ENCODE results near the gene SETD3.
"Not testable (repeated sequence)": the region's sequence is repeated elsewhere in the genome, so short reads cannot be mapped to it uniquely, and the experiment has no call there.

Gene SETD3

GRCh38 chr14:99354166-99354875 is 126.3 kb downstream of the SETD3 start:
- no peak for DNase-seq

- no peak for DNase-seq
These were observed 127.9 kb downstream of the SETD3 start for GRCh38 chr14:99352688-99353280.

GRCh38 chr14:99351166-99352007 is 129.3 kb downstream of the SETD3 start:
- DNase-seq = no peak

GRCh38 chr14:99350751-99351150 is 129.9 kb downstream of the SETD3 start:
- DNase-seq = no peak

- DNase-seq = no peak
These were observed 130.8 kb downstream of the SETD3 start for GRCh38 chr14:99349721-99350495.

GRCh38 chr14:99348816-99349614 is 131.6 kb downstream of the SETD3 start:
- DNase-seq = no peak

GRCh38 chr14:99348231-99348630 is 132.4 kb downstream of the SETD3 start:
- DNase-seq = not testable (repeated sequence)

Measured in stimulated activated CD8-positive, alpha-beta memory T cell treated with anti-CD3 and anti-CD28 coated beads, Interleukin-4, amount 100 ng/mL, for 48 hours (primary cell).